ENCODE results near the gene LCP2. TPM values are rescaled to one million over a fixed set of nuclear protein-coding genes. Genes with fewer than 3 reads are reported as not detected.

Gene LCP2
- total RNA-seq, 1 experiment from 2014 or later = 0.36 TPM

- ATAC-seq (no peak), DNase-seq (ENCODE audit: low read depth, low spot score) (no peak)
- intact Hi-C loops (cut with micrococcal nuclease; ENCODE audit: unreplicated experiment) (no loop called here), in situ Hi-C loops (cut with HindIII; ENCODE audit: low pct_unique_long_range_greater_than_20kb, low sequenced_read_pairs) (no loop called here)
- Histone ChIP-seq H3K27me3 (ENCODE audit: control insufficient read depth, insufficient read depth, low read length) (0 out of 2 replicates have a peak, but pooled peaks cover 2% of the 10 kb centered on the region), H3K4me3 (ENCODE audit: low read depth in 2 of 2, low read length in 2 of 2) (no peak overlapping the region), H3K4me1 (ENCODE audit: control insufficient read depth, insufficient read depth, low read length) (no peaks in the 10 kb centered on the region), H3K9me3 (ENCODE audit: control insufficient read depth, insufficient read depth, low read depth, low read length) (no peaks in the 10 kb centered on the region), H3K27ac (ENCODE audit: low read length) (no peak overlapping the region), H3K36me3 (ENCODE audit: control insufficient read depth, insufficient read depth, low read length) (no peaks in the 10 kb centered on the region)
- CTCF ChIA-PET = interaction anchor here (0.6 kb wide), 1 partner anchor 99 kb away, joined by 3 read pairs; no protein-coding TSS in a partner anchor
- TF ChIP-seq, protein P1, sequence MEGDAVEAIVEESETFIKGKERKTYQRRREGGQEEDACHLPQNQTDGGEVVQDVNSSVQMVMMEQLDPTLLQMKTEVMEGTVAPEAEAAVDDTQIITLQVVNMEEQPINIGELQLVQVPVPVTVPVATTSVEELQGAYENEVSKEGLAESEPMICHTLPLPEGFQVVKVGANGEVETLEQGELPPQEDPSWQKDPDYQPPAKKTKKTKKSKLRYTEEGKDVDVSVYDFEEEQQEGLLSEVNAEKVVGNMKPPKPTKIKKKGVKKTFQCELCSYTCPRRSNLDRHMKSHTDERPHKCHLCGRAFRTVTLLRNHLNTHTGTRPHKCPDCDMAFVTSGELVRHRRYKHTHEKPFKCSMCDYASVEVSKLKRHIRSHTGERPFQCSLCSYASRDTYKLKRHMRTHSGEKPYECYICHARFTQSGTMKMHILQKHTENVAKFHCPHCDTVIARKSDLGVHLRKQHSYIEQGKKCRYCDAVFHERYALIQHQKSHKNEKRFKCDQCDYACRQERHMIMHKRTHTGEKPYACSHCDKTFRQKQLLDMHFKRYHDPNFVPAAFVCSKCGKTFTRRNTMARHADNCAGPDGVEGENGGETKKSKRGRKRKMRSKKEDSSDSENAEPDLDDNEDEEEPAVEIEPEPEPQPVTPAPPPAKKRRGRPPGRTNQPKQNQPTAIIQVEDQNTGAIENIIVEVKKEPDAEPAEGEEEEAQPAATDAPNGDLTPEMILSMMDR (IDR thresholded peaks at IDR 0.05) = no peak
- TF ChIP-seq REST (IDR thresholded peaks at IDR 0.05; ENCODE audit: insufficient read depth in 1 of 2, low read depth in 2 of 2, low read length in 1 of 2) = no peak
- TF ChIP-seq POLR2AphosphoS5 (IDR thresholded peaks at IDR 0.05; ENCODE audit: low read depth, low read length) = no peak
- TF ChIP-seq TCF7L2 (IDR thresholded peaks at IDR 0.05; ENCODE audit: low read depth, low read length) = no peak
- no peak for TF ChIP-seq SIN3A (IDR thresholded peaks at IDR 0.05; ENCODE audit: borderline replicate concordance, insufficient read depth, low read depth, low read length)
- no TSS peak for BruUV-seq (replicated peaks)
- POLR2A ChIA-PET = no interaction called here
These were observed 29.6 kb upstream of the LCP2 start for GRCh38 chr5:170327168-170327567.

- H3K27ac ChIP-seq (ENCODE audit: low read length) = no peak overlapping the region
- H3K4me1 ChIP-seq (ENCODE audit: control insufficient read depth, insufficient read depth, low read length) = no peaks in the 10 kb centered on the region
- no TSS peak for BruUV-seq (replicated peaks)
- no peak for TF ChIP-seq REST (IDR thresholded peaks at IDR 0.05; ENCODE audit: insufficient read depth in 1 of 2, low read depth in 2 of 2, low read length in 1 of 2)
- no peak for TF ChIP-seq POLR2AphosphoS5 (IDR thresholded peaks at IDR 0.05; ENCODE audit: low read depth, low read length)
- TF ChIP-seq, protein P1 (IDR thresholded peaks at IDR 0.05) = no peak
- TF ChIP-seq TCF7L2 (IDR thresholded peaks at IDR 0.05; ENCODE audit: low read depth, low read length) = no peak
- TF ChIP-seq SIN3A (IDR thresholded peaks at IDR 0.05; ENCODE audit: borderline replicate concordance, insufficient read depth, low read depth, low read length) = no peak
- ChIA-PET CTCF (no interaction called here), POLR2A (no interaction called here)
- in situ Hi-C loops (cut with HindIII; ENCODE audit: low pct_unique_long_range_greater_than_20kb, low sequenced_read_pairs) (no loop called here), intact Hi-C loops (cut with micrococcal nuclease; ENCODE audit: unreplicated experiment) (no loop called here)
- DNase-seq (ENCODE audit: low read depth, low spot score) (no peak), ATAC-seq (no peak)
- no peaks in the 10 kb centered on the region for H3K9me3 ChIP-seq (ENCODE audit: control insufficient read depth, insufficient read depth, low read depth, low read length)
- H3K4me3 ChIP-seq (ENCODE audit: low read depth in 2 of 2, low read length in 2 of 2) = no peak overlapping the region
- H3K27me3 ChIP-seq (ENCODE audit: control insufficient read depth, insufficient read depth, low read length) = peaks cover 3% of the 10 kb centered on the region; the same call in 1 of the 2 replicates
- H3K36me3 ChIP-seq (ENCODE audit: control insufficient read depth, insufficient read depth, low read length) = no peaks in the 10 kb centered on the region
These were observed 21.7 kb upstream of the LCP2 start for GRCh38 chr5:170319301-170319700.

All from Panc1 (cell line).